Right lobe of liver (tissue), 4 donors: ENCODE measurements around the gene BRAP.

Source experiments
- CTCF ChIP-seq, 4 donors: fragments of 200-600 bp in 3 of 4; fragments of 450-650 bp in 1 of 4; IDR thresholded peaks; one replicate each; pipeline versions ENCODE4 v1.5.1 to v1.8.0; 2016 to 2022; ENCODE audit warnings: antibody characterized with exemption in 4 of 4, mild to moderate bottlenecking in 2 of 4
- POLR2A ChIP-seq: fragments of 450-650 bp; IDR thresholded peaks from one replicate; pipeline ENCODE4 v1.6.1; 2017; ENCODE audit warnings: antibody characterized with exemption, mild to moderate bottlenecking
- donor health status: DM: no; HTN: no; CAD: no.
- donor health status: DM: no; HTN: no; CAD: no.
- donor health status: DM: no; HTN: yes; CAD: no.

GRCh38 chr12:111640506-111640905 lies 45.2 kb downstream of the BRAP start:
- TF ChIP-seq CTCF (IDR thresholded peaks at IDR 0.05) (no peak), POLR2A (no peak)
